ENCODE data around the gene TAPBPL. TPM values are rescaled to one million over a fixed set of nuclear protein-coding genes. Genes with fewer than 3 reads are reported as not detected.

Gene TAPBPL
- total and polyA plus RNA-seq, 2 of the 13 experiments (the other 11 are each of a cell fraction or from before 2014, with no cell fraction given): 10.0 to 14.5 TPM

DNA sequence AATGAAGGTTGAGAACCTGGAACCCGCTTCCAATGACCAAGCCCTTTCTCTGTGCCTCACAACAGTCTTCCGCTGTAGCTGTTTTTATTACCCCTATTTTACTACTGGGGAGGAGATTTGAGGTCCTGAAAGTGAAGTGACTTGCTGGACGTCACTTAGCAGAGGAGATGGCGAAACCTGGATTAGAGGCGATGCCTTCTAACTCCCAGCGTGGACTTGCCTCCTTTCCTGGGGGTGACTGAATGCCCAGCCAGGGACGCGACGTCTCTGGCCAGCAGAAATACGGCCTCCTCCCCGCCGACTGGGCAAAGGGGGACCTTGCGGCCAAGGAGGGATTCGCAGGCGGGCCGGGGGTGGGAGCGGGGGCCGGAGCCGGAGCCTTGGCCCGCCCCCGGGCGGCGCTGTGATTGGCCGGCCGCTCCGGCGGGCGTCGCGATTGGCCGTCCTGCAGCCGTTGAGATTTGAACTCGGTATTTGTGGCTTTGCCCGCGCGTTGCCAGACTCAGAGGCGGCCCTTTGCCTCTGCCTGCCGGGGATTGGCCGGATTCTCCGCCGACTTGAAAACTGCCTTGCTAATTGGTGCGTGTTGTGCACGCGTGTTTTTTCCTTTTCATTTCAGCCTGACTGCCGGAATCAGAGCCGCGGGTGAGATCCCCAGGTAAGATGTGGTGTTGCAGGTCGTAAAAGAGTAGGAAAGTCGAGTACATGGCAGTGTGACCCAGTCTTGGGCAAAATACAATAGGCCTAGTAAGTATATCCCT is 41.8 kb downstream of the TAPBPL start, which contains the start of gene NCAPD2 (continued):
- no peak for TF ChIP-seq ISX (CRISPR knock-in tag; conservative IDR thresholded peaks at IDR 0.05)
- 0 out of 2 replicates have a peak, but pooled peaks have one; percentile 22 for TF ChIP-seq ZNF616 (CRISPR knock-in tag; IDR thresholded peaks at IDR 0.05; ENCODE audit: low read depth)
- TF ChIP-seq MTF2 (CRISPR knock-in tag; IDR thresholded peaks at IDR 0.05; ENCODE audit: borderline replicate concordance): no peak
- TF ChIP-seq ZNF670 (CRISPR knock-in tag; IDR thresholded peaks at IDR 0.05; ENCODE audit: borderline replicate concordance): 0 out of 2 replicates have a peak, but pooled peaks have one; percentile 39
- no peak for TF ChIP-seq ZNF12 (CRISPR knock-in tag; IDR thresholded peaks at IDR 0.05)
- TF ChIP-seq SRSF9 (IDR thresholded peaks at IDR 0.05; ENCODE audit: borderline replicate concordance, insufficient read depth, low read depth, low read length, poor library complexity, severe bottlenecking): no peak
- TF ChIP-seq RBM39 (IDR thresholded peaks at IDR 0.05; ENCODE audit: low read depth, low read length, poor library complexity, severe bottlenecking): no peak
- TF ChIP-seq FOXK1 (CRISPR knock-in tag; IDR thresholded peaks at IDR 0.05; ENCODE audit: borderline replicate concordance, low read depth): no peak; the same call in 1 of the 2 replicates
- peak; percentile 79 for TF ChIP-seq AGO2 (optimal IDR thresholded peaks at IDR 0.05; ENCODE audit: low read depth, low read length)
- no peak for TF ChIP-seq TAF15 (IDR thresholded peaks at IDR 0.05; ENCODE audit: low read depth, low read length, poor library complexity, severe bottlenecking)
- TF ChIP-seq ZHX2 (IDR thresholded peaks at IDR 0.05; ENCODE audit: low read depth): no peak
- no peak for TF ChIP-seq ZHX2 (CRISPR knock-in tag; IDR thresholded peaks at IDR 0.05; ENCODE audit: borderline replicate concordance)
- TF ChIP-seq, protein P1, sequence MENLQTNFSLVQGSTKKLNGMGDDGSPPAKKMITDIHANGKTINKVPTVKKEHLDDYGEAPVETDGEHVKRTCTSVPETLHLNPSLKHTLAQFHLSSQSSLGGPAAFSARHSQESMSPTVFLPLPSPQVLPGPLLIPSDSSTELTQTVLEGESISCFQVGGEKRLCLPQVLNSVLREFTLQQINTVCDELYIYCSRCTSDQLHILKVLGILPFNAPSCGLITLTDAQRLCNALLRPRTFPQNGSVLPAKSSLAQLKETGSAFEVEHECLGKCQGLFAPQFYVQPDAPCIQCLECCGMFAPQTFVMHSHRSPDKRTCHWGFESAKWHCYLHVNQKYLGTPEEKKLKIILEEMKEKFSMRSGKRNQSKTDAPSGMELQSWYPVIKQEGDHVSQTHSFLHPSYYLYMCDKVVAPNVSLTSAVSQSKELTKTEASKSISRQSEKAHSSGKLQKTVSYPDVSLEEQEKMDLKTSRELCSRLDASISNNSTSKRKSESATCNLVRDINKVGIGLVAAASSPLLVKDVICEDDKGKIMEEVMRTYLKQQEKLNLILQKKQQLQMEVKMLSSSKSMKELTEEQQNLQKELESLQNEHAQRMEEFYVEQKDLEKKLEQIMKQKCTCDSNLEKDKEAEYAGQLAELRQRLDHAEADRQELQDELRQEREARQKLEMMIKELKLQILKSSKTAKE (CRISPR knock-in tag; IDR thresholded peaks at IDR 0.05; ENCODE audit: borderline replicate concordance): 0 out of 2 replicates have a peak, but pooled peaks have one; percentile 12
- no peak; the same call in 1 of the 2 replicates for TF ChIP-seq ZFP36L1 (CRISPR knock-in tag; IDR thresholded peaks at IDR 0.05)
- peak; percentile 91 for TF ChIP-seq MYC (CRISPR knock-in tag; IDR thresholded peaks at IDR 0.05; ENCODE audit: borderline replicate concordance)
- TF ChIP-seq CSRNP1 (CRISPR knock-in tag; IDR thresholded peaks at IDR 0.05): no peak
- no peak for TF ChIP-seq HOXA7 (CRISPR knock-in tag; IDR thresholded peaks at IDR 0.05)
- 0 out of 2 replicates have a peak, but pooled peaks have one; percentile 42 for TF ChIP-seq EED (CRISPR knock-in tag; IDR thresholded peaks at IDR 0.05)

Data from HepG2 (cell line).